HG03196 (cell line): ENCODE data around the gene CFAP61.
"Not testable (repeated sequence)": the region's sequence is repeated elsewhere in the genome, so short reads cannot be mapped to it uniquely, and the experiment has no call there.

Source experiments
- ATAC-seq: cut with Tn5 transposase; IDR thresholded peaks from one replicate; pipeline ENCODE4 v1.9.1; 2021; ENCODE audit not compliant: unreplicated experiment

The CFAP61 gene

GRCh38 chr20:20206788-20207187, 154.5 kb downstream of the CFAP61 start:
- ATAC-seq = peak; percentile 76

- ATAC-seq = no peak
These were observed 155.0 kb downstream of the CFAP61 start for GRCh38 chr20:20207291-20207690.

GRCh38 chr20:20207872-20208271, 155.5 kb downstream of the CFAP61 start:
- peak; percentile 51 for ATAC-seq

DNA sequence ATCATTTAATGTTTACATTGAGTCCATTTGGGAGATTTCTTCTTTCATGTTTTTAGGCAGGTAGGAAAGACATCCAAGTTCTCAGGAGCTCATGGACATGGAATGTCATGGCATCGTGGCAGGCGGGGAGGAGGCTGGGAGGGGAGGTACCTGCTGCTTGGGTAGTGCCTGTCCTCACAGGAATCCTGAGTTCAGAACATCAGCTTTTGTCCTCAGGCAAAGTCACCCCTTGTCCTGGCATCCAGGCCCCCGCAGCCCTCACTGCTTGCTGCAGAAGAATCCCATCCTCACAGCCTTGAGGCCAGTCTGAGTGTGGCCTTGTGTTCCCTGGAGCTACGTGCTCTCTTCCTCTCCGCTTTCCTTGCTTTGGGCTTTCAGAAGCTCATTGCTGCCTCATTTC, 157.4 kb downstream of the CFAP61 start:
- ATAC-seq = no peak

DNA sequence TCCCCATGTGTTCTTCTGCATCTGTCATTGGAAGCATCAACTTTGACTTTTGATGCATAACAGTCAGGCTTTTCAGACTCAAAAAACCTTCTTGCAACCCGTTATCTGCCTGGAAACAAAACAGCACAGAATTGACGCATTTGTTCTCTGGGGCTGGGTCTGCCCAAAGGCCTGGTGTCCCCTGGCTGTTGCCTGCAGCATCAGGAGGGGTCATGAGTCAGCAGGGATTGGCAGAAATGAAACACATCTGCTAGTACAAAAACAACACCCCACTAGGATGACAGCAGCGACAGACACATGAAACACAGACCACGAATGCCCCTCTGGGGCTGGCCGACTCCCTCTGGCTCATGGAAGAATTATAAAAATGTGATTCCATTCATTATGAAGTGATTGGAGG, 158.0 kb downstream of the CFAP61 start:
- no peak for ATAC-seq

DNA sequence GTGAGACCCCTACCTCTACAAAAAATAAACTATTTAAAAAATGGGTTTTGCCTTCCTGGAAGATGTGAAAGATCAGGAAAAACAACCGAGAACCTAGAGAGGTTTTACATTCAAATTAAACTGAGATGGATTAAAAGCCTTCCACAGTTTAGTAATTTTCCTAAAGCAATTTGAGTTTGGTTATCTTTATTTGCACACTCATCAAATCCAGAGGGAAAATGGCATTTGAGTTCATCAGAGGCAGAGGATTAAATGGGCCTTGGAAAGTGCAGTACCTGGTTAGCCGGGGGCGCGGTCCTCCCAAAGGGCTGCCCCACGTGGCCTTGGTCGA, 158.6 kb downstream of the CFAP61 start:
- ATAC-seq = no peak

DNA sequence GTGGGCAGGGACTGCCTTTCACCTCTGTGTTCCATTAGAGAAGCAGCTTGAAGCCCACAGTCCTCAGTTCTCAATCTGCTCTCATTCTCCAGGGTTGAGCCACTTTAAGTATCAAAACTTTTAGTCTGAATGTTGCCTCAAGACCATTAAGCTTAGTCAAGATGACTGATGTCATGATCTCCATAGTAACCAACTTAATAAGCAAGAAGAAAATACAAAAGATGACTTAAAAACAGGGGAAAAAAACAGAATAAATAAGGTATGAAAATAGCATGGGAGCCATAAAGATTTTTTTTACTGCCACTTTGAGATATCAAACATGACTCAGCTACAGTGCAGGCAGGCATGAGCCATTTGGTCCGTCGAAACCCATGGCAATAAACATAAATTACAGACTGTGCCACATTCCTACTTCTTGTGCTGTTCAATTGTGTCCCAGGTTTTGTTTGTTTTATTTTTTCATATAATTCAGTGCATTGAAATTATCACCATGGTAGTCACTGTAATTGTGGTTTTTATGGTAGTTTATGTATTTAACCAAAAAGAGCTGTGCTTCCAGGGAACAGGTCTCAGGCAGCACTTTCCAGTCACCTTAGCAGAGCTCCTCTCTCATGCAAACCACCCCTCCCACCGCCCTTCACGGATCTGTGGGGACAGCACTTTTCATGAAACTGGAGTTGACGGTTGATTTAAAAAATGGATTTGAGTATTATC, 159.1 kb downstream of the CFAP61 start:
- ATAC-seq = no peak

DNA sequence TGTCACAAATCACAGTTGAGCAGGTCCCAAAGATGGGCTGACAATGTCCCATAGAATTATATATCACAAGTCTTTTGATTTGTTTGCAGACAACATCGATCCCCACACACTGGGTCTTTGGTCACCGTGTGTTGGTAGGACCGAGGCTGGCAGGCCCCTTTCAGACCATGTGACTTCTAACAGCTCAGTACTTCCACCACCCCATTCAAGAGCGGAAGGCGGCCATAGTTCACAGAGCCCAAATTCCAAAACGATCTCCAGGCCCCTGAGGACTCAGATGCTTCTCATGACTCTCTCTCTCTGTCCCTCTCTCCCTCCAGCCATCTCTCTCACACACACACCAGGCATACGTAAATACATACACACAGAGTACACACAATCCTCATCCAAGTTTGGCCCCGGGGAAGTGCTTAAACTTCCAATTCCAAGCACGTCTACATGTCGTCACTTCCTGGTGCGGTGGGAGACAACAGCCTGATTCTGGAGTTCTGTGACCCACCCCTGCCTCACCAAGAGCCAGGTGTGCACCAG, 159.7 kb downstream of the CFAP61 start:
- no peak for ATAC-seq

DNA sequence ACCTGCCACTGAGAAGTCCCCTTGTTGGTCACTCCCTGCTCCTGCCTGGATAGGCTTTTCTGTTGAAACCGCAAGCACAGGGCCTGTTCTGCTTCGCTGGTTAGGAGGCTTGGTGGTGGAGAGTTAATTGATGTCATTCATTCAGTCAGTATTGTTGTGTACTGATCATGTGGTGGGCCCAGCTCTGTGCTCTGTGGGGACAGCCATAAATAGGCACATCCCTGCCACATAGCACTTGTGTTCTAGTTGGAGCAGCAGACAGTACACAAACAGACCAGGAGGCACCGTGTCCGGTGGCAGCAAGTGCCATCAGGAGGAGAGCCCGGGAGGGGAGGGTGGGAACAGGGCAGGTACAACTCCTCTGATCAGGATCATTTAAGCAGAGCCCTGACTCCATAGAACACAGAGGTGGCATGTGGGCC, 160.4 kb downstream of the CFAP61 start:
- no peak for ATAC-seq

GRCh38 chr20:20213526-20214121, 161.3 kb downstream of the CFAP61 start:
- no peak for ATAC-seq

DNA sequence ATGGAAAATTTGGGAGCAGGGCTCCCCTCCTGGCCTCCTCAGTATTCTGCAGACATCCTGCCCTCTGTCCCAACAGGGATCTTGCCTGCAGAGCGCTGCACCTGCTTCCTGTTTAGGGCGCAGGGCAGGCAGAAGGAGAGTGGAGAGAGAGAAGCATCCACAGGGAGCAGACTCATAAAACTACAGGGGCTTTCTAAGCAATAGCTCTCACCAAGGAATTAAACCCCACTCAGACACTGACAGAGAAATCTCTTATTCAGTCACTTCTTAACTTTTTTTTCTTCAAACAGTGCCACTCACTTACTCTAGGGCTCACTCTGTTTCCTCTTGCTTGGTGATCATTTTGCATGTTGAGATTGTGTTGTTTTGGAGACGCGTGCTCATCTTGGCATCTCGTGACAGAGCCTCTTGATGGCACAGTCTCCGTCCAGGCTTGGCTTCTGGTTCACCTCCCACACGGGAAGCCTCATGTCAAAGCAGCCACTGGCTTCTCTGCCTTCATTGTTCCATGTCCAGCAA, 162.5 kb downstream of the CFAP61 start:
- ATAC-seq = no peak

- no peak for ATAC-seq
These were observed 163.8 kb downstream of the CFAP61 start for GRCh38 chr20:20215976-20216727.

DNA sequence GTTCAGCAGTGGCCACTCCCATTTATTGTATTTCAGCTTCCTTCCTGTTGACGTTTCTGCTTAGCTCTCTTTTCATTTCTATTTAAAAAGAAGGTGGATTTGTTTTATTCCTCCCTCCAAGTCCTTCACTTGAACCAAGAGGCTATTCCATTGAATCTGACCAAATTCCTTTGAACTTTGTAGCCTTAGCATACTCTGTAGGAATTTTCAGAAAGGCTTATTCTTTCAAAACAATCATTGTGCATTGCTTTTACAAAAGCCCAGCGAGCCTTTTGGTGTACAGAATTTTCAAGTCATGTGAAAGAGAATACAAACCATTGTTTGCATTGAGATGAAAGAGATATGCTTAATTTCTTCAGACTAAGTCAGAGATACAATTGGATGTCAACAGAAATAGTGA, 164.6 kb downstream of the CFAP61 start:
- ATAC-seq = no peak

- no peak for ATAC-seq
These were observed 165.3 kb downstream of the CFAP61 start for GRCh38 chr20:20217621-20218020.

DNA sequence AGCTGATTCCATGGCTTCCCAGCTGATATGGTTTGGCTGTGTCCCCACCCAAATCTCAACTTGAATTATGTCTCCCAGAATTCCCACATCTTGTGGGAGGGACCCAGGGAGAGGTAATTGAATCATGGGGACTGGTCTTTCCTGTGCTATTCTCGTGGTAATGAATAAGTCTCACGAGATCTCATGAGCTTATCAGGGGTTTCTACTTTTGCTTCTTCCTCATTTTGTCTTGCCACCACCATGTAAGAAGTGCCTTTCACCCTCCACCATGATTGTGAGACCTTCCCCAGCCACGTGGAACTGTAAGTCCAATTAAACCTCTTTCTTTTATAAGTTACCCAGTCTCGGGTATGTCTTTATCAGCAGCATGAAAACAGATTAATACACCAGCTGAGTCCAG, 165.8 kb downstream of the CFAP61 start:
- not testable (repeated sequence) for ATAC-seq

DNA sequence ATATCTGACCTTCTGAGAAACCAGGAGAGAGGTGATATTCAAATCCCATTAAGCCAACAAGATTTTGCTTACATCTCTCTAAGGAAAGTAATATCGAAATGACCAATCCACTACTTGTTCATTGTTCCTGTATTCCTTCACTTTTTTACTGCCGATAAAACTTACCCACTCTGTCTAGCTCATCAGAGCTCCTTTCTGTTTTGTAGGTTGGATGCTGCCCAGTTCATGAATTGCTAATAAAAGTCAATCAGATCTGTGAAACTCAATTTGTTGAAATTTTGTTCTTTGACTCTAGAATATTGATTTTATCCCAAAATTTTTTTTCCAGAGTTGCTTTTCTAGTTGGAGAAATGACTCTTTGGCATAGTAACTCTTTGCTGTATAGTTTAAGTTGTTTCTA, 166.7 kb downstream of the CFAP61 start:
- ATAC-seq = no peak

DNA sequence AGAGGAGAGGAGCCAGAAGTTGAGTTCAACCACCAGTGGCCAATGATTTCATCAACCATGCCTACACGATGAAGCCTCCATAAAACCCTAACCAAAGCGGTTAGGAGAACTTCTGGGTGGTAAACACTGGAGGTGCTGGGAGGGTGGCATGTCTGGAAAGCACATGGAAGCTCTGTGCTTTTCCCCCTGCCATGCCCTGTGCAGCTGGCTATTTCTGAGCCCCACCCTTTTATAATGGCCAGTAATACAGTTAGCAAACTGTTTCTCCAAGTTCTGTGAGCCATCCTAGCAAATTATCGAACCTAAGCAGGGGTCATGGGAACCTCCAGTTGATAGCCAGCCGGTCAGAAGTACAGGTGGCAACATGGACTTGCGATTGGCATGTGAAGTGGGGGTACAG, 167.8 kb downstream of the CFAP61 start:
- no peak for ATAC-seq

GRCh38 chr20:20223981-20224380, 171.6 kb downstream of the CFAP61 start:
- ATAC-seq = no peak

DNA sequence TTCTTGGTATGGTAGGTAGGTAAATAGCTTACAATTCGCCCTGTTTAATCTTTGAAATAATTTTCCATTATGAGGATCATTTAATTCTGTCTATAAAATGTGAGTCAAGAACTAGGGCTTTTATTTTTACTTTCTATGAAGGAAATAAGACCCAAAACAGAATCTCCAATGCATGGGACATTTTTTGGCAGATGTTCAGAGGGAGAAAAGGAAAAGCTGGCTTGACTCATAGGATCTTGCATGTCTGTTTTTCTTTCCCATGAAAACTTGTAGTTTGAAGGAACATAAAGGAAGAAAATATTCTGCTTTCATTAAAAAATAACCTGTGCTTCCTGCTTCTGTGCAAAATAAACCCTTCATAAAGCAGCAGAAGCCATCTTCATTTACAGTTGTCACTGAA, 172.5 kb downstream of the CFAP61 start:
- ATAC-seq = no peak

- no peak for ATAC-seq
These were observed 173.2 kb downstream of the CFAP61 start for GRCh38 chr20:20225325-20226043.

- ATAC-seq = no peak
These were observed 174.2 kb downstream of the CFAP61 start for GRCh38 chr20:20226554-20226953.
